ENCODE results near the gene UNC13C.

GRCh38 chr15:53936137-53936536, 42.1 kb upstream of the UNC13C start:
- TF ChIP-seq, protein P1, sequence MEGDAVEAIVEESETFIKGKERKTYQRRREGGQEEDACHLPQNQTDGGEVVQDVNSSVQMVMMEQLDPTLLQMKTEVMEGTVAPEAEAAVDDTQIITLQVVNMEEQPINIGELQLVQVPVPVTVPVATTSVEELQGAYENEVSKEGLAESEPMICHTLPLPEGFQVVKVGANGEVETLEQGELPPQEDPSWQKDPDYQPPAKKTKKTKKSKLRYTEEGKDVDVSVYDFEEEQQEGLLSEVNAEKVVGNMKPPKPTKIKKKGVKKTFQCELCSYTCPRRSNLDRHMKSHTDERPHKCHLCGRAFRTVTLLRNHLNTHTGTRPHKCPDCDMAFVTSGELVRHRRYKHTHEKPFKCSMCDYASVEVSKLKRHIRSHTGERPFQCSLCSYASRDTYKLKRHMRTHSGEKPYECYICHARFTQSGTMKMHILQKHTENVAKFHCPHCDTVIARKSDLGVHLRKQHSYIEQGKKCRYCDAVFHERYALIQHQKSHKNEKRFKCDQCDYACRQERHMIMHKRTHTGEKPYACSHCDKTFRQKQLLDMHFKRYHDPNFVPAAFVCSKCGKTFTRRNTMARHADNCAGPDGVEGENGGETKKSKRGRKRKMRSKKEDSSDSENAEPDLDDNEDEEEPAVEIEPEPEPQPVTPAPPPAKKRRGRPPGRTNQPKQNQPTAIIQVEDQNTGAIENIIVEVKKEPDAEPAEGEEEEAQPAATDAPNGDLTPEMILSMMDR (conservative IDR thresholded peaks at IDR 0.05), result no peak
- no peak for TF ChIP-seq ZFX (IDR thresholded peaks at IDR 0.05)
